Measurements from ENCODE around the gene ATP5F1C. TPM values are rescaled to one million over a fixed set of nuclear protein-coding genes. Genes with fewer than 3 reads are reported as not detected.

The ATP5F1C gene
- total RNA-seq, 1 experiment from 2014 or later, result 292 TPM

- ChIA-PET CTCF (no interaction called here), POLR2A (interaction anchor here (1.1 kb wide), 1 partner anchor 29 kb away, joined by 5 read pairs; the partner anchor contains the start of gene TAF3), RAD21 (ENCODE audit: low non-redundant PET in 1 of 2, low total read pairs in 2 of 2, uncharacterized antibody in 2 of 2, unreplicated experiment in 2 of 2) (interaction anchor here in 1 of 2 experiments (0.6 kb wide), 1 partner anchor 82 kb away, joined by 3 read pairs; no protein-coding TSS in a partner anchor)
- no peaks in the 10 kb centered on the region for H3K9me2 ChIP-seq (ENCODE audit: insufficient read depth)
- TF ChIP-seq YY1 (IDR thresholded peaks at IDR 0.05; ENCODE audit: extremely low read depth, insufficient replicate concordance, low read depth, low read length), result no peak
- peaks cover 0 to 5% of the 10 kb centered on the region in 2 experiments; a peak in 1 of 4 replicates for H3K36me3 ChIP-seq (ENCODE audit: control insufficient read depth in 1 of 2, insufficient read depth in 2 of 2, low read length in 2 of 2)
- ATAC-seq (no peak; the same call in 1 of the 2 replicates), DNase-seq (ENCODE audit: low read depth, low spot score) (no peak)
- H3K4me1 ChIP-seq (ENCODE audit: control insufficient read depth in 1 of 2, insufficient read depth in 2 of 2, low read length in 2 of 2), result peaks cover 16 to 33% of the 10 kb centered on the region in 2 experiments; a peak in 3 of 4 replicates
- peaks cover 99% of the 10 kb centered on the region for H3K79me2 ChIP-seq (ENCODE audit: insufficient read depth, low read length)
- H3K4me2 ChIP-seq (ENCODE audit: low read length), result peak overlapping the region; percentile 87
- peak overlapping the region; percentile 88 for H3K9ac ChIP-seq (ENCODE audit: low read length)
- intact Hi-C loops (cut with micrococcal nuclease), result loop anchor here (2.0 to 5.0 kb wide), 2 partner anchors 30 to 1811 kb away; partner anchors contain the start of genes IL15RA and TAF3
- no peaks in the 10 kb centered on the region for H3K27me3 ChIP-seq (ENCODE audit: insufficient read depth, low read length)
- H3K9me3 ChIP-seq (ENCODE audit: control insufficient read depth in 1 of 2, insufficient read depth in 1 of 2, low read depth in 1 of 2, low read length in 2 of 2), result no peaks in the 10 kb centered on the region
- no TSS peak for BruUV-seq (replicated peaks)
- peak overlapping the region; percentile 75 for H3K27ac ChIP-seq (ENCODE audit: low read depth, low read length)
- H3K4me3 ChIP-seq (replicated peaks in 1 of 2; ENCODE audit: low read depth in 1 of 2, low read length in 2 of 2), result peak overlapping the region; percentile 90 to 92
- H4K20me1 ChIP-seq (ENCODE audit: insufficient read depth), result peaks cover 16% of the 10 kb centered on the region
- H2AFZ ChIP-seq (ENCODE audit: low read depth, low read length, poor library complexity, severe bottlenecking), result no peak overlapping the region
Measured at GRCh38 chr10:7788639-7789286, 786 bp downstream of the ATP5F1C start.

DNA sequence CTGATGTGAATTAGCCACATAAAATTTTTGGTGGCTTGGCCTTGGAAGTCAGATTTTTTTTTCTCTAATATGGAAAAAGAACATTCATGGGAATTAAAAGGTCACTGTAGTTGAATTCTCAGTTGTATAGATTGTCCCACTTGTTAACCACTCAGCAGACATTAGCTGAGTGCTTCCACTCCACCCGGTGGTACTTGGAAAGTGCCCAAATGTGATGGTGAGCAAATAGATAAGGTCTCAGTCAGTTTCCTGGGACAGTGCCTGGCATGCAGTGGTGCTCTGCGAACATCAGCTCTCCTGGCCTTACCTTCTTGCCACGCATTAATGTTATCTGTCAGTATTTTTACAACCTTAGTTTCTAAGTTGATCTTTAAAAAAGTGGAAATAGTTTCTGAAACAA, 1.4 kb downstream of the ATP5F1C start:
- DNase-seq (ENCODE audit: low read depth, low spot score) (no peak), ATAC-seq (no peak)
- intact Hi-C loops (cut with micrococcal nuclease), result loop anchor here (2.0 to 5.0 kb wide), 2 partner anchors 29 to 1812 kb away; partner anchors contain the start of genes IL15RA and TAF3
- CTCF ChIA-PET, result no interaction called here
- H3K4me2 ChIP-seq (ENCODE audit: low read length), result peak overlapping the region; percentile 87
- no peaks in the 10 kb centered on the region for H3K9me2 ChIP-seq (ENCODE audit: insufficient read depth)
- H3K79me2 ChIP-seq (ENCODE audit: insufficient read depth, low read length), result peaks cover 99% of the 10 kb centered on the region
- BruUV-seq (replicated peaks), result no TSS peak
- no peaks in the 10 kb centered on the region for H3K27me3 ChIP-seq (ENCODE audit: insufficient read depth, low read length)
- peak overlapping the region; percentile 75; the same call in 1 of the 2 replicates for H3K27ac ChIP-seq (ENCODE audit: low read depth, low read length)
- peaks cover 16 to 33% of the 10 kb centered on the region in 2 experiments; a peak in 3 of 4 replicates for H3K4me1 ChIP-seq (ENCODE audit: control insufficient read depth in 1 of 2, insufficient read depth in 2 of 2, low read length in 2 of 2)
- peak overlapping the region; percentile 90 to 92 for H3K4me3 ChIP-seq (replicated peaks in 1 of 2; ENCODE audit: low read depth in 1 of 2, low read length in 2 of 2)
- H4K20me1 ChIP-seq (ENCODE audit: insufficient read depth), result peaks cover 20% of the 10 kb centered on the region
- peaks cover 0 to 5% of the 10 kb centered on the region in 2 experiments; a peak in 1 of 4 replicates for H3K36me3 ChIP-seq (ENCODE audit: control insufficient read depth in 1 of 2, insufficient read depth in 2 of 2, low read length in 2 of 2)
- RAD21 ChIA-PET (ENCODE audit: low non-redundant PET in 1 of 2, low total read pairs in 2 of 2, uncharacterized antibody in 2 of 2, unreplicated experiment in 2 of 2), result no interaction called here
- no peaks in the 10 kb centered on the region for H3K9me3 ChIP-seq (ENCODE audit: control insufficient read depth in 1 of 2, insufficient read depth in 1 of 2, low read depth in 1 of 2, low read length in 2 of 2)
- POLR2A ChIA-PET, result no interaction called here
- TF ChIP-seq FOSL1 (IDR thresholded peaks at IDR 0.05; ENCODE audit: low read depth), result no peak
- TF ChIP-seq TCF7L2 (IDR thresholded peaks at IDR 0.05; ENCODE audit: borderline replicate concordance, extremely low read depth, insufficient read depth, insufficient read length), result no peak
- no peak for TF ChIP-seq ATF3 (IDR thresholded peaks at IDR 0.05)
- TF ChIP-seq POLR2AphosphoS5 (IDR thresholded peaks at IDR 0.05; ENCODE audit: low read depth, low read length), result no peak
- no peak for TF ChIP-seq JUND (IDR thresholded peaks at IDR 0.05)
- TF ChIP-seq, protein P1, sequence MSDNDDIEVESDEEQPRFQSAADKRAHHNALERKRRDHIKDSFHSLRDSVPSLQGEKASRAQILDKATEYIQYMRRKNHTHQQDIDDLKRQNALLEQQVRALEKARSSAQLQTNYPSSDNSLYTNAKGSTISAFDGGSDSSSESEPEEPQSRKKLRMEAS (IDR thresholded peaks at IDR 0.05), result no peak
- no peak for TF ChIP-seq SP1 (IDR thresholded peaks at IDR 0.05; ENCODE audit: low read depth)
- TF ChIP-seq, protein P2, sequence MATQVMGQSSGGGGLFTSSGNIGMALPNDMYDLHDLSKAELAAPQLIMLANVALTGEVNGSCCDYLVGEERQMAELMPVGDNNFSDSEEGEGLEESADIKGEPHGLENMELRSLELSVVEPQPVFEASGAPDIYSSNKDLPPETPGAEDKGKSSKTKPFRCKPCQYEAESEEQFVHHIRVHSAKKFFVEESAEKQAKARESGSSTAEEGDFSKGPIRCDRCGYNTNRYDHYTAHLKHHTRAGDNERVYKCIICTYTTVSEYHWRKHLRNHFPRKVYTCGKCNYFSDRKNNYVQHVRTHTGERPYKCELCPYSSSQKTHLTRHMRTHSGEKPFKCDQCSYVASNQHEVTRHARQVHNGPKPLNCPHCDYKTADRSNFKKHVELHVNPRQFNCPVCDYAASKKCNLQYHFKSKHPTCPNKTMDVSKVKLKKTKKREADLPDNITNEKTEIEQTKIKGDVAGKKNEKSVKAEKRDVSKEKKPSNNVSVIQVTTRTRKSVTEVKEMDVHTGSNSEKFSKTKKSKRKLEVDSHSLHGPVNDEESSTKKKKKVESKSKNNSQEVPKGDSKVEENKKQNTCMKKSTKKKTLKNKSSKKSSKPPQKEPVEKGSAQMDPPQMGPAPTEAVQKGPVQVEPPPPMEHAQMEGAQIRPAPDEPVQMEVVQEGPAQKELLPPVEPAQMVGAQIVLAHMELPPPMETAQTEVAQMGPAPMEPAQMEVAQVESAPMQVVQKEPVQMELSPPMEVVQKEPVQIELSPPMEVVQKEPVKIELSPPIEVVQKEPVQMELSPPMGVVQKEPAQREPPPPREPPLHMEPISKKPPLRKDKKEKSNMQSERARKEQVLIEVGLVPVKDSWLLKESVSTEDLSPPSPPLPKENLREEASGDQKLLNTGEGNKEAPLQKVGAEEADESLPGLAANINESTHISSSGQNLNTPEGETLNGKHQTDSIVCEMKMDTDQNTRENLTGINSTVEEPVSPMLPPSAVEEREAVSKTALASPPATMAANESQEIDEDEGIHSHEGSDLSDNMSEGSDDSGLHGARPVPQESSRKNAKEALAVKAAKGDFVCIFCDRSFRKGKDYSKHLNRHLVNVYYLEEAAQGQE (IDR thresholded peaks at IDR 0.05; ENCODE audit: low read depth), result no peak
- no peak for TF ChIP-seq POLR2A (IDR thresholded peaks at IDR 0.05; ENCODE audit: borderline replicate concordance, extremely low read depth, insufficient read depth, insufficient read length)
- no peak for TF ChIP-seq ZFX (IDR thresholded peaks at IDR 0.05)
- no peak for TF ChIP-seq ZNF274 (IDR thresholded peaks at IDR 0.05; ENCODE audit: low read depth, low read length)
- TF ChIP-seq RAD21 (IDR thresholded peaks at IDR 0.05; ENCODE audit: low read depth), result no peak
- peak overlapping the region; percentile 88 for H3K9ac ChIP-seq (ENCODE audit: low read length)
- H2AFZ ChIP-seq (ENCODE audit: low read depth, low read length, poor library complexity, severe bottlenecking), result no peak overlapping the region
